Mucosa of rectum (tissue), 2 donors: ENCODE data around the gene DCST2.

Source experiments
- H3K27ac ChIP-seq, 2 donors: one replicate each; pipeline ENCODE4 v1.7.0; 2013; ENCODE audit warnings: inconsistent platforms in 2 of 2, low read depth in 2 of 2, low read length in 2 of 2
- H3K27me3 ChIP-seq, 2 donors: one replicate each; pipeline ENCODE4 v1.7.0; 2013; ENCODE audit warnings: low read length in 2 of 2; ENCODE audit not compliant: control insufficient read depth in 2 of 2, insufficient read depth in 2 of 2
- H3K36me3 ChIP-seq, 2 donors: one replicate each; pipeline ENCODE4 v1.7.0; 2013; ENCODE audit warnings: low read length in 2 of 2; ENCODE audit not compliant: control insufficient read depth in 2 of 2, insufficient read depth in 2 of 2
- H3K4me1 ChIP-seq, 2 donors: one replicate each; pipeline ENCODE4 v1.7.0; 2013; ENCODE audit warnings: low read length in 2 of 2, mild to moderate bottlenecking in 1 of 2; ENCODE audit not compliant: control insufficient read depth in 2 of 2, insufficient read depth in 2 of 2
- H3K4me3 ChIP-seq, 2 donors: one replicate each; pipeline ENCODE4 v1.7.0; 2013; ENCODE audit warnings: low read length in 2 of 2
- H3K9ac ChIP-seq, 2 donors: one replicate each; pipeline ENCODE4 v1.7.0; 2013; ENCODE audit warnings: low read length in 2 of 2, low read depth in 1 of 2, mild to moderate bottlenecking in 1 of 2
- H3K9me3 ChIP-seq, 2 donors: one replicate each; pipeline ENCODE4 v1.7.0; 2013; ENCODE audit warnings: low read length in 2 of 2; ENCODE audit not compliant: control insufficient read depth in 2 of 2
- donor health status: healthy.
- donor health status: Normal muscosa, but diverticular disease.

The DCST2 gene

GRCh38 chr1:155069551-155070157 lies 36.1 kb upstream of the DCST2 start:
- H3K4me3 ChIP-seq, result no peak overlapping the region
- H3K4me1 ChIP-seq, result peaks cover 19 to 22% of the 10 kb centered on the region in 2 donors
- H3K9ac ChIP-seq, result peak overlapping the region in 1 of 2 donors; percentile 31
- no peaks in the 10 kb centered on the region for H3K27me3 ChIP-seq
- H3K27ac ChIP-seq, result peak overlapping the region in 1 of 2 donors; percentile 59
- no peaks in the 10 kb centered on the region for H3K9me3 ChIP-seq
- H3K36me3 ChIP-seq, result peaks cover 7 to 21% of the 10 kb centered on the region in 2 donors

- Histone ChIP-seq H3K36me3 (peaks cover 7 to 21% of the 10 kb centered on the region in 2 donors), H3K4me3 (no peak overlapping the region), H3K27ac (no peak overlapping the region), H3K9ac (no peak overlapping the region), H3K4me1 (peaks cover 24 to 26% of the 10 kb centered on the region in 2 donors), H3K27me3 (no peaks in the 10 kb centered on the region), H3K9me3 (no peaks in the 10 kb centered on the region)
Measured at GRCh38 chr1:155068599-155068998, 35.0 kb upstream of the DCST2 start.

GRCh38 chr1:155066777-155067176 lies 33.2 kb upstream of the DCST2 start:
- Histone ChIP-seq H3K9ac (no peak overlapping the region), H3K4me3 (no peak overlapping the region), H3K36me3 (peaks cover 7 to 21% of the 10 kb centered on the region in 2 donors), H3K4me1 (peaks cover 40 to 43% of the 10 kb centered on the region in 2 donors), H3K27me3 (no peaks in the 10 kb centered on the region), H3K27ac (no peak overlapping the region), H3K9me3 (no peaks in the 10 kb centered on the region)

- peaks cover 12 to 21% of the 10 kb centered on the region in 2 donors for H3K36me3 ChIP-seq
- H3K27ac ChIP-seq, result no peak overlapping the region
- peak overlapping the region in 1 of 2 donors; percentile 84 for H3K9ac ChIP-seq
- peaks cover 32 to 40% of the 10 kb centered on the region in 2 donors for H3K4me1 ChIP-seq
- H3K27me3 ChIP-seq, result no peaks in the 10 kb centered on the region
- H3K4me3 ChIP-seq, result peak overlapping the region; percentile 81 to 86
- H3K9me3 ChIP-seq, result no peaks in the 10 kb centered on the region
Measured at GRCh38 chr1:155064832-155065429, 31.4 kb upstream of the DCST2 start.

GRCh38 chr1:155064111-155064831 lies 30.7 kb upstream of the DCST2 start:
- H3K27me3 ChIP-seq, result no peaks in the 10 kb centered on the region
- peak overlapping the region; percentile 76 to 84 for H3K9ac ChIP-seq
- peaks cover 17 to 21% of the 10 kb centered on the region in 2 donors for H3K36me3 ChIP-seq
- H3K9me3 ChIP-seq, result no peaks in the 10 kb centered on the region
- H3K4me3 ChIP-seq, result peak overlapping the region; percentile 81 to 86
- H3K27ac ChIP-seq, result peak overlapping the region; percentile 93 to 94
- peaks cover 32 to 35% of the 10 kb centered on the region in 2 donors for H3K4me1 ChIP-seq

- Histone ChIP-seq H3K9me3 (no peaks in the 10 kb centered on the region), H3K4me3 (peak within 1 kb of the TSS; percentile 81 to 86), H3K27ac (peak within 1 kb of the TSS; percentile 93 to 94), H3K9ac (peak within 1 kb of the TSS; percentile 76 to 84), H3K27me3 (no peaks in the 10 kb centered on the region), H3K4me1 (peaks cover 32 to 35% of the 10 kb centered on the region in 2 donors), H3K36me3 (peaks cover 13 to 15% of the 10 kb centered on the region in 2 donors)
Measured at GRCh38 chr1:155063550-155064110, 30.0 kb upstream of the DCST2 start, which contains the start of gene EFNA4. Gene EFNA4, plus strand, starts transcription at chr1:155063740. Its CDS starts 84 bp downstream, at chr1:155063824.

GRCh38 chr1:155062702-155063411 lies 29.3 kb upstream of the DCST2 start:
- H3K9ac ChIP-seq, result peak overlapping the region; percentile 76 to 84
- H3K9me3 ChIP-seq, result no peaks in the 10 kb centered on the region
- H3K4me3 ChIP-seq, result peak overlapping the region; percentile 81 to 86
- peaks cover 32 to 35% of the 10 kb centered on the region in 2 donors for H3K4me1 ChIP-seq
- H3K27me3 ChIP-seq, result no peaks in the 10 kb centered on the region
- H3K36me3 ChIP-seq, result peaks cover 15 to 19% of the 10 kb centered on the region in 2 donors
- H3K27ac ChIP-seq, result peak overlapping the region; percentile 93 to 94

GRCh38 chr1:155062151-155062686 lies 28.6 kb upstream of the DCST2 start:
- peak overlapping the region; percentile 93 to 94 for H3K27ac ChIP-seq

GRCh38 chr1:155061381-155062150 lies 28.0 kb upstream of the DCST2 start:
- no peak overlapping the region for H3K4me3 ChIP-seq
- H3K9me3 ChIP-seq, result no peaks in the 10 kb centered on the region
- peak overlapping the region; percentile 8 to 51 for H3K9ac ChIP-seq
- no peaks in the 10 kb centered on the region for H3K27me3 ChIP-seq
- peaks cover 32 to 35% of the 10 kb centered on the region in 2 donors for H3K4me1 ChIP-seq
- peaks cover 23% of the 10 kb centered on the region in 2 donors for H3K36me3 ChIP-seq
- H3K27ac ChIP-seq, result peak overlapping the region in 1 of 2 donors; percentile 1

More at GRCh38 chr1:155062151-155062686, 28.6 kb upstream of the DCST2 start:
- Histone ChIP-seq H3K27me3 (no peaks in the 10 kb centered on the region), H3K36me3 (peaks cover 20% of the 10 kb centered on the region in 2 donors), H3K9ac (peak overlapping the region in 1 of 2 donors; percentile 84), H3K4me3 (peak overlapping the region in 1 of 2 donors; percentile 86), H3K4me1 (peaks cover 32 to 35% of the 10 kb centered on the region in 2 donors), H3K9me3 (no peaks in the 10 kb centered on the region)
